Measurements from ENCODE around the gene DMTF1. TPM values are rescaled to one million over a fixed set of nuclear protein-coding genes. Genes with fewer than 3 reads are reported as not detected.
A peak's percentile ranks its signal among the peaks of the same experiment; 100 is the strongest.

DMTF1 gene
- polyA plus RNA-seq, 1 experiment: 61.1 TPM

GRCh38 chr7:87215046-87215445, 62.8 kb downstream of the DMTF1 start:
- Histone ChIP-seq H3K4me3 (ENCODE audit: low read depth, low read length) (no peak overlapping the region), H3K27me3 (ENCODE audit: control insufficient read depth, insufficient read depth, low read length) (no peaks in the 10 kb centered on the region), H3K36me3 (ENCODE audit: control insufficient read depth, insufficient read depth, low read length) (no peaks in the 10 kb centered on the region; the same call in 1 of the 2 replicates)
- no peak for DNase-seq (ENCODE audit: low read depth)
- CTCF ChIA-PET: interaction anchor here (0.8 kb wide), 1 partner anchor 16 kb away, joined by 3 read pairs; no protein-coding TSS in a partner anchor
- POLR2A ChIA-PET: no interaction called here
- TF ChIP-seq, protein P1, sequence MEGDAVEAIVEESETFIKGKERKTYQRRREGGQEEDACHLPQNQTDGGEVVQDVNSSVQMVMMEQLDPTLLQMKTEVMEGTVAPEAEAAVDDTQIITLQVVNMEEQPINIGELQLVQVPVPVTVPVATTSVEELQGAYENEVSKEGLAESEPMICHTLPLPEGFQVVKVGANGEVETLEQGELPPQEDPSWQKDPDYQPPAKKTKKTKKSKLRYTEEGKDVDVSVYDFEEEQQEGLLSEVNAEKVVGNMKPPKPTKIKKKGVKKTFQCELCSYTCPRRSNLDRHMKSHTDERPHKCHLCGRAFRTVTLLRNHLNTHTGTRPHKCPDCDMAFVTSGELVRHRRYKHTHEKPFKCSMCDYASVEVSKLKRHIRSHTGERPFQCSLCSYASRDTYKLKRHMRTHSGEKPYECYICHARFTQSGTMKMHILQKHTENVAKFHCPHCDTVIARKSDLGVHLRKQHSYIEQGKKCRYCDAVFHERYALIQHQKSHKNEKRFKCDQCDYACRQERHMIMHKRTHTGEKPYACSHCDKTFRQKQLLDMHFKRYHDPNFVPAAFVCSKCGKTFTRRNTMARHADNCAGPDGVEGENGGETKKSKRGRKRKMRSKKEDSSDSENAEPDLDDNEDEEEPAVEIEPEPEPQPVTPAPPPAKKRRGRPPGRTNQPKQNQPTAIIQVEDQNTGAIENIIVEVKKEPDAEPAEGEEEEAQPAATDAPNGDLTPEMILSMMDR (IDR thresholded peaks at IDR 0.05; ENCODE audit: insufficient read depth, low read depth, low read length): no peak

- Histone ChIP-seq H3K36me3 (ENCODE audit: control insufficient read depth, insufficient read depth, low read length) (no peaks in the 10 kb centered on the region; the same call in 1 of the 2 replicates), H3K27me3 (ENCODE audit: control insufficient read depth, insufficient read depth, low read length) (no peaks in the 10 kb centered on the region), H3K4me3 (ENCODE audit: low read depth, low read length) (no peak overlapping the region)
- ChIA-PET CTCF (interaction anchor here (1.1 kb wide), 1 partner anchor 294 kb away, joined by 3 read pairs; no protein-coding TSS in a partner anchor), POLR2A (no interaction called here)
- no peak for DNase-seq (ENCODE audit: low read depth)
- TF ChIP-seq, protein P1 (IDR thresholded peaks at IDR 0.05; ENCODE audit: insufficient read depth, low read depth, low read length): no peak
These were observed 64.7 kb downstream of the DMTF1 start for GRCh38 chr7:87216701-87217508.

GRCh38 chr7:87217983-87218653, 65.9 kb downstream of the DMTF1 start:
- CTCF ChIA-PET: interaction anchor here (0.6 to 1.1 kb wide), 2 partner anchors 65 to 407 kb away, joined by 3 to 4 read pairs; no protein-coding TSS in a partner anchor
- TF ChIP-seq, protein P1 (IDR thresholded peaks at IDR 0.05; ENCODE audit: insufficient read depth, low read depth, low read length): no peak
- DNase-seq (ENCODE audit: low read depth): no peak
- H3K36me3 ChIP-seq (ENCODE audit: control insufficient read depth, insufficient read depth, low read length): no peaks in the 10 kb centered on the region; the same call in 1 of the 2 replicates
- POLR2A ChIA-PET: no interaction called here
- no peaks in the 10 kb centered on the region for H3K27me3 ChIP-seq (ENCODE audit: control insufficient read depth, insufficient read depth, low read length)
- peak overlapping the region; percentile 90 for H3K4me3 ChIP-seq (ENCODE audit: low read depth, low read length)

GRCh38 chr7:87218796-87219544, 66.7 kb downstream of the DMTF1 start:
- ChIA-PET CTCF (interaction anchor here (1.1 to 1.2 kb wide), 2 partner anchors 15 to 66 kb away, joined by 3 read pairs; no protein-coding TSS in a partner anchor), POLR2A (interaction anchor here (2.3 kb wide), 1 partner anchor 67 kb away, joined by 23 read pairs; the partner anchor contains the start of gene DMTF1)
- H3K4me3 ChIP-seq (ENCODE audit: low read depth, low read length): peak overlapping the region; percentile 90
- H3K27me3 ChIP-seq (ENCODE audit: control insufficient read depth, insufficient read depth, low read length): no peaks in the 10 kb centered on the region
- TF ChIP-seq, protein P1 (IDR thresholded peaks at IDR 0.05; ENCODE audit: insufficient read depth, low read depth, low read length): peak; percentile 24
- no peak for DNase-seq (ENCODE audit: low read depth)
- H3K36me3 ChIP-seq (ENCODE audit: control insufficient read depth, insufficient read depth, low read length): no peaks in the 10 kb centered on the region; the same call in 1 of the 2 replicates

Data from BJ (cell line).